Mammary epithelial cell (primary cell): ENCODE results near the gene CLMN.

Experiments used
- EZH2 ChIP-seq: IDR thresholded peaks from 2 replicates; pipeline ENCODE4 v1.6.1; 2012; ENCODE audit warnings: low read length, inconsistent platforms, borderline replicate concordance
- TF ChIP-seq, protein P1 (sequence below), 2 donors: IDR thresholded peaks in 1 of 2; conservative IDR thresholded peaks in 1 of 2; 2 replicates each; pipeline ENCODE4 v1.5.1; 2011 to 2012; ENCODE audit warnings: inconsistent platforms in 2 of 2, low read length in 2 of 2, mild to moderate bottlenecking in 2 of 2, control low read depth in 1 of 2, low read depth in 1 of 2; ENCODE audit not compliant: insufficient read depth in 1 of 2; ENCODE audit errors: extremely low read depth in 1 of 2

DNA sequence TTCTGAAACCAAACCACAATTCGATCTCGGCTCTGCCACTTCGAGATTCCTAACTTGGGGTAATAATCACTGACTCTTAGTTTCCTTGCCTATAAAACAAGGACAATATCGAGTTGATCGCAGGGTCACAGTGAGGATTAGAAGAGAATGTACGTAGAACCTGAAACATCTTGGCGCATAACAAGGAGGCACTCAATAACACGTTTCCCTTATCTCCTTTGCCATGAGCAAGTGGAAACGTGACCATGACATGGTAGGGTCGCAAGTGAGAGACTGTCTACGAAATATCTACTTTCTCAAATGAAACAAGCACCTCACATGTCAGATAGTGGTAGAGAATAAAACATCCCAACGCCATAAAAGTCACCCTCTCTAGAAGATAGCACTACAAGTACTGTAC is 164.7 kb downstream of the CLMN start:
- TF ChIP-seq, protein P1, sequence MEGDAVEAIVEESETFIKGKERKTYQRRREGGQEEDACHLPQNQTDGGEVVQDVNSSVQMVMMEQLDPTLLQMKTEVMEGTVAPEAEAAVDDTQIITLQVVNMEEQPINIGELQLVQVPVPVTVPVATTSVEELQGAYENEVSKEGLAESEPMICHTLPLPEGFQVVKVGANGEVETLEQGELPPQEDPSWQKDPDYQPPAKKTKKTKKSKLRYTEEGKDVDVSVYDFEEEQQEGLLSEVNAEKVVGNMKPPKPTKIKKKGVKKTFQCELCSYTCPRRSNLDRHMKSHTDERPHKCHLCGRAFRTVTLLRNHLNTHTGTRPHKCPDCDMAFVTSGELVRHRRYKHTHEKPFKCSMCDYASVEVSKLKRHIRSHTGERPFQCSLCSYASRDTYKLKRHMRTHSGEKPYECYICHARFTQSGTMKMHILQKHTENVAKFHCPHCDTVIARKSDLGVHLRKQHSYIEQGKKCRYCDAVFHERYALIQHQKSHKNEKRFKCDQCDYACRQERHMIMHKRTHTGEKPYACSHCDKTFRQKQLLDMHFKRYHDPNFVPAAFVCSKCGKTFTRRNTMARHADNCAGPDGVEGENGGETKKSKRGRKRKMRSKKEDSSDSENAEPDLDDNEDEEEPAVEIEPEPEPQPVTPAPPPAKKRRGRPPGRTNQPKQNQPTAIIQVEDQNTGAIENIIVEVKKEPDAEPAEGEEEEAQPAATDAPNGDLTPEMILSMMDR (conservative IDR thresholded peaks at IDR 0.05 in 1 of 2, IDR thresholded peaks at IDR 0.05 in 1 of 2; ENCODE audit: extremely low read depth in 1 of 2, insufficient read depth in 1 of 2, low read depth in 1 of 2, low read length in 2 of 2), result no peak
- no peak for TF ChIP-seq EZH2
